ENCODE results near the gene ARHGAP8. TPM values are rescaled to one million over a fixed set of nuclear protein-coding genes. Genes with fewer than 3 reads are reported as not detected.

ARHGAP8 gene
- total and polyA plus RNA-seq, 10 of the 15 experiments (the other 5 are each of a cell fraction or from before 2014, with no cell fraction given), result 0.33 TPM; not detected in 9

- RAD21 ChIA-PET (ENCODE audit: unreplicated experiment), result no interaction called here
- in situ Hi-C loops (cut with MboI), result no loop called here
Measured at GRCh38 chr22:44707752-44708151, 44.6 kb upstream of the ARHGAP8 start.

More at GRCh38 chr22:44707752-44708151, 44.6 kb upstream of the ARHGAP8 start:
- H3K4me2 ChIP-seq (ENCODE audit: control insufficient read depth, insufficient read depth), result no peak overlapping the region
- intact Hi-C loops (cut with micrococcal nuclease; ENCODE audit: unreplicated experiment), result no loop called here
- H2AFZ ChIP-seq (ENCODE audit: control insufficient read depth, low read depth, low read length), result no peak overlapping the region
- no peak overlapping the region for H3K4me3 ChIP-seq
- FAIRE-seq, result no peak
- CTCF ChIA-PET, result interaction anchor here (1.3 to 1.6 kb wide), 2 partner anchors 22 to 24 kb away, joined by 3 to 5 read pairs; no protein-coding TSS in a partner anchor
- no peak for ATAC-seq
- BruUV-seq (replicated peaks), result no TSS peak
- SMC1A ChIA-PET (ENCODE audit: uncharacterized antibody, unreplicated experiment), result interaction anchor here (1.4 kb wide), 1 partner anchor 11 kb away, joined by 4 read pairs; no protein-coding TSS in a partner anchor
- WGBS (ENCODE audit: insufficient coverage, insufficient replicate concordance, low lambda C conversion rate, missing lambda C conversion rate), result 76% methylated on average over 11 of the region's 11 CpGs
- H3K27me3 ChIP-seq (replicated peaks in 1 of 2; ENCODE audit: control insufficient read depth in 2 of 2, insufficient read depth in 2 of 2, low read length in 1 of 2), result peaks cover 0 to 8% of the 10 kb centered on the region in 2 experiments; a peak in 1 of 4 replicates
- H3K9ac ChIP-seq (ENCODE audit: control insufficient read depth, insufficient read depth, low read length), result no peak overlapping the region
- no peak overlapping the region for H3K27ac ChIP-seq (ENCODE audit: control insufficient read depth, insufficient read depth)
- H3K9me3 ChIP-seq (replicated peaks; ENCODE audit: control insufficient read depth, insufficient read depth, low read length), result no peaks in the 10 kb centered on the region
- H3K36me3 ChIP-seq (ENCODE audit: control insufficient read depth in 2 of 2, insufficient read depth in 2 of 2, low read length in 1 of 2), result no peaks in the 10 kb centered on the region
- no peaks in the 10 kb centered on the region for H3K79me2 ChIP-seq (ENCODE audit: control insufficient read depth, insufficient read depth, low read length)
- no peak for TF ChIP-seq CTCF (IDR thresholded peaks at IDR 0.05 in 2 of 3, conservative IDR thresholded peaks at IDR 0.05 in 1 of 3; ENCODE audit: control insufficient read depth in 2 of 3, extremely low read depth in 1 of 3, insufficient read depth in 1 of 3, low read depth in 3 of 3, low read length in 3 of 3)
- TF ChIP-seq ATF2 (IDR thresholded peaks at IDR 0.05; ENCODE audit: low read length), result no peak
- no peak for TF ChIP-seq SP1 (IDR thresholded peaks at IDR 0.05; ENCODE audit: low read depth, low read length)
- TF ChIP-seq ZNF217 (IDR thresholded peaks at IDR 0.05), result no peak
- TF ChIP-seq ATF3 (IDR thresholded peaks at IDR 0.05; ENCODE audit: borderline replicate concordance, extremely low read depth, low read depth, low read length), result no peak
- H3K4me1 ChIP-seq (ENCODE audit: control insufficient read depth, insufficient read depth, low read length), result peaks cover 8% of the 10 kb centered on the region; the same call in 1 of the 2 replicates
- POLR2A ChIA-PET, result no interaction called here
- no peaks in the 10 kb centered on the region for H4K20me1 ChIP-seq (ENCODE audit: control insufficient read depth, insufficient read depth)
- no peak for DNase-seq (ENCODE audit: low read depth, low spot score)

Data from GM12878 (cell line).